ENCODE results near the gene UPP2.

GRCh38 chr2:158099716-158100115 lies 2.0 kb upstream of the UPP2 start:
- TF ChIP-seq CTCF (IDR thresholded peaks at IDR 0.05) (no peak), EP300 (IDR thresholded peaks at IDR 0.05) (no peak), POLR2A (IDR thresholded peaks at IDR 0.05) (no peak)

Measured in tibial nerve (tissue), 4 donors.